Smooth muscle cell of the brain vasculature (primary cell): ENCODE measurements around the gene SLC4A2.
A peak's percentile ranks its signal among the peaks of the same experiment; 100 is the strongest.

ENCODE experiments used
- DNase-seq: peaks from one replicate; pipeline ENCODE4 v3.0.0-alpha.2; 2012; ENCODE audit warnings: low read depth, low spot score

The SLC4A2 gene

GRCh38 chr7:151093748-151094147 lies 34.4 kb downstream of the SLC4A2 start:
- DNase-seq: no peak

GRCh38 chr7:151094675-151095074 lies 35.3 kb downstream of the SLC4A2 start:
- DNase-seq: no peak

GRCh38 chr7:151095123-151095797 lies 35.9 kb downstream of the SLC4A2 start:
- no peak for DNase-seq

GRCh38 chr7:151095828-151096475 lies 36.6 kb downstream of the SLC4A2 start:
- no peak for DNase-seq

GRCh38 chr7:151099486-151100211 lies 40.3 kb downstream of the SLC4A2 start:
- DNase-seq: no peak

GRCh38 chr7:151100921-151101320 lies 41.5 kb downstream of the SLC4A2 start:
- no peak for DNase-seq

GRCh38 chr7:151101621-151102396 lies 42.4 kb downstream of the SLC4A2 start:
- DNase-seq: no peak

- no peak for DNase-seq
Measured at GRCh38 chr7:151102991-151103390, 43.6 kb downstream of the SLC4A2 start.

GRCh38 chr7:151103973-151104372 lies 44.6 kb downstream of the SLC4A2 start:
- DNase-seq: no peak

- no peak for DNase-seq
Measured at GRCh38 chr7:151104411-151105235, 45.2 kb downstream of the SLC4A2 start.

- DNase-seq: no peak
Measured at GRCh38 chr7:151107882-151108281, 48.5 kb downstream of the SLC4A2 start.

- DNase-seq: no peak
Measured at GRCh38 chr7:151109094-151110048, 50.0 kb downstream of the SLC4A2 start.

GRCh38 chr7:151110236-151110940 lies 51.0 kb downstream of the SLC4A2 start:
- no peak for DNase-seq

GRCh38 chr7:151110941-151111645 lies 51.7 kb downstream of the SLC4A2 start:
- DNase-seq: no peak

- DNase-seq: peak; percentile 26
Measured at GRCh38 chr7:151113344-151114150, 54.2 kb downstream of the SLC4A2 start.

- DNase-seq: no peak
Measured at GRCh38 chr7:151114151-151115090, 55.0 kb downstream of the SLC4A2 start.
